22Rv1 (cell line): ENCODE results near the gene CDKL1.

Source experiments
- H3K27ac ChIP-seq: fragments of 450-650 bp; 2 replicates; pipeline ENCODE4 v1.5.1; 2017
- CTCF ChIP-seq: fragments of 450-650 bp; IDR thresholded peaks from 2 replicates; pipeline ENCODE4 v1.5.1; 2017; ENCODE audit warnings: mild to moderate bottlenecking
- ZFX ChIP-seq: fragments of 450-650 bp; IDR thresholded peaks from 2 replicates; pipeline ENCODE4 v1.6.1; 2017; ENCODE audit warnings: antibody characterized with exemption, borderline replicate concordance

The CDKL1 gene

GRCh38 chr14:50299585-50299984, 97.1 kb downstream of the CDKL1 start:
- TF ChIP-seq ZFX (no peak), CTCF (no peak)
- H3K27ac ChIP-seq, result no peak overlapping the region

- no peak for TF ChIP-seq ZFX
- no peak for TF ChIP-seq CTCF
- no peak overlapping the region for H3K27ac ChIP-seq
Observed at GRCh38 chr14:50290306-50290705, 106.4 kb downstream of the CDKL1 start.

GRCh38 chr14:50288146-50288545, 108.5 kb downstream of the CDKL1 start:
- no peak overlapping the region for H3K27ac ChIP-seq
- no peak for TF ChIP-seq ZFX
- TF ChIP-seq CTCF, result no peak

GRCh38 chr14:50285861-50286260, 110.8 kb downstream of the CDKL1 start:
- TF ChIP-seq CTCF (no peak), ZFX (no peak)

More at GRCh38 chr14:50285861-50286260, 110.8 kb downstream of the CDKL1 start:
- no peak overlapping the region for H3K27ac ChIP-seq
